HG02884 (cell line): Measurements from ENCODE around the gene HCFC1.

ENCODE experiments used
- ATAC-seq: cut with Tn5 transposase; IDR thresholded peaks from one replicate; pipeline ENCODE4 v1.9.1; 2021; ENCODE audit warnings: mild to moderate bottlenecking, moderate library complexity; ENCODE audit not compliant: unreplicated experiment

Gene HCFC1

GRCh38 chrX:153925739-153926551 is 45.7 kb downstream of the HCFC1 start, which contains the start of gene ARHGAP4:
Gene ARHGAP4, minus strand, starts transcription at chrX:153926264. Its CDS starts 62 bp downstream, at chrX:153926202.
- ATAC-seq = no peak

GRCh38 chrX:153925387-153925738 is 46.3 kb downstream of the HCFC1 start:
- ATAC-seq = no peak

- no peak for ATAC-seq
These were observed 47.3 kb downstream of the HCFC1 start for GRCh38 chrX:153924149-153924861.

- no peak for ATAC-seq
These were observed 48.4 kb downstream of the HCFC1 start for GRCh38 chrX:153922932-153923857.

- no peak for ATAC-seq
These were observed 49.8 kb downstream of the HCFC1 start for GRCh38 chrX:153921511-153922446.

GRCh38 chrX:153921070-153921469 is 50.5 kb downstream of the HCFC1 start:
- ATAC-seq = no peak

GRCh38 chrX:153920546-153920945 is 51.1 kb downstream of the HCFC1 start:
- no peak for ATAC-seq

GRCh38 chrX:153919281-153919680 is 52.3 kb downstream of the HCFC1 start:
- no peak for ATAC-seq

- ATAC-seq = no peak
These were observed 53.7 kb downstream of the HCFC1 start for GRCh38 chrX:153917869-153918268.

- no peak for ATAC-seq
These were observed 57.9 kb downstream of the HCFC1 start for GRCh38 chrX:153913701-153914100.

- ATAC-seq = no peak
These were observed 58.4 kb downstream of the HCFC1 start for GRCh38 chrX:153913211-153913610.

GRCh38 chrX:153911798-153912197 is 59.8 kb downstream of the HCFC1 start:
- no peak for ATAC-seq

- no peak for ATAC-seq
These were observed 61.2 kb downstream of the HCFC1 start for GRCh38 chrX:153910446-153910845.

GRCh38 chrX:153909980-153910360 is 61.6 kb downstream of the HCFC1 start:
- ATAC-seq = no peak

- ATAC-seq = no peak
These were observed 62.3 kb downstream of the HCFC1 start for GRCh38 chrX:153909024-153909979.

- ATAC-seq = no peak
These were observed 63.3 kb downstream of the HCFC1 start for GRCh38 chrX:153908219-153908860.

GRCh38 chrX:153907456-153907855 is 64.2 kb downstream of the HCFC1 start:
- ATAC-seq = no peak

GRCh38 chrX:153906126-153906917 is 65.3 kb downstream of the HCFC1 start:
- ATAC-seq = no peak
